Activated CD8-positive, alpha-beta memory T cell treated with anti-CD3 and anti-CD28 coated beads, Interleukin-2, amount 10 ng/mL, durations not matched to agents 7 days and 5 days (primary cell): ENCODE measurements around the gene FIZ1. TPM values are rescaled to one million over a fixed set of nuclear protein-coding genes. Genes with fewer than 3 reads are reported as not detected.

Experiments used
- ATAC-seq: fragments of 150-1000 bp; cut with Tn5 transposase; one replicate; pipeline ENCODE4 v1.10.0; 2021; ENCODE audit warnings: moderate library complexity
- CTCF ChIA-PET: fragments of 350-600 bp; sonication (Branson Sonifier 250); formaldehyde crosslinking; loops from one replicate; lab custom pipeline; 2021; ENCODE audit warnings: antibody characterized with exemption; lab: Charles Lee
- DNase-seq: peaks from one replicate; pipeline ENCODE4 v3.0.0-alpha.2; 2020
- H3K27ac Mint-ChIP-seq: one replicate; pipeline ENCODE4 v1.8.0; 2021; ENCODE audit warnings: mild to moderate bottlenecking, mixed read lengths
- H3K27me3 Mint-ChIP-seq: one replicate; pipeline ENCODE4 v1.8.0; 2021; ENCODE audit warnings: mixed read lengths
- H3K36me3 Mint-ChIP-seq: one replicate; pipeline ENCODE4 v1.8.0; 2021; ENCODE audit warnings: mild to moderate bottlenecking, mixed read lengths
- H3K4me1 Mint-ChIP-seq: one replicate; pipeline ENCODE4 v1.8.0; 2021; ENCODE audit warnings: mixed read lengths
- H3K4me3 Mint-ChIP-seq: one replicate; pipeline ENCODE4 v1.8.0; 2021; ENCODE audit warnings: mild to moderate bottlenecking, moderate library complexity, mixed read lengths
- H3K9me3 Mint-ChIP-seq: one replicate; pipeline ENCODE4 v1.8.0; 2022; ENCODE audit warnings: low read depth, mixed read lengths
- total RNA-seq, 2 experiments: library from RNA; stranded (reverse); gene quantifications; one replicate each; pipeline ENCODE4 v1.2.3, GENCODE V29; 2021

The FIZ1 gene
- total RNA-seq, 2 experiments from 2014 or later, result 13.0 to 15.7 TPM

- CTCF ChIA-PET, result interaction anchor here (0.8 kb wide), 1 partner anchor 89 kb away, joined by 3 read pairs; no protein-coding TSS in a partner anchor
- Mint-ChIP-seq H3K4me1 (no peaks in the 10 kb centered on the region), H3K27me3 (peaks cover 12% of the 10 kb centered on the region), H3K4me3 (no peak overlapping the region), H3K36me3 (no peaks in the 10 kb centered on the region), H3K27ac (no peak overlapping the region), H3K9me3 (no peaks in the 10 kb centered on the region)
- ATAC-seq (no peak), DNase-seq (no peak)
These were observed 55.3 kb downstream of the FIZ1 start for GRCh38 chr19:55544014-55544413.

- H3K27me3 Mint-ChIP-seq, result peaks cover 12% of the 10 kb centered on the region
- no peak overlapping the region for H3K4me3 Mint-ChIP-seq
- H3K36me3 Mint-ChIP-seq, result no peaks in the 10 kb centered on the region
- no peak for ATAC-seq
- H3K27ac Mint-ChIP-seq, result no peak overlapping the region
- DNase-seq, result no peak
- CTCF ChIA-PET, result no interaction called here
- H3K9me3 Mint-ChIP-seq, result no peaks in the 10 kb centered on the region
- no peaks in the 10 kb centered on the region for H3K4me1 Mint-ChIP-seq
These were observed 55.8 kb downstream of the FIZ1 start for GRCh38 chr19:55543567-55543966.

GRCh38 chr19:55542292-55542855 is 56.9 kb downstream of the FIZ1 start:
- no peaks in the 10 kb centered on the region for H3K36me3 Mint-ChIP-seq
- DNase-seq, result no peak
- peaks cover 4% of the 10 kb centered on the region for H3K27me3 Mint-ChIP-seq
- no peak overlapping the region for H3K27ac Mint-ChIP-seq
- H3K9me3 Mint-ChIP-seq, result no peaks in the 10 kb centered on the region
- CTCF ChIA-PET, result no interaction called here
- ATAC-seq, result no peak
- no peaks in the 10 kb centered on the region for H3K4me1 Mint-ChIP-seq
- no peak overlapping the region for H3K4me3 Mint-ChIP-seq

Other genes with a start within 250 kb of the FIZ1 start
- 1 to 10 TPM in 1 of 2 experiments, under 1 TPM in 1; 0.19 to 2.0 TPM for gene COX6B2, start 244.8 kb downstream of the FIZ1 start, total RNA-seq
- not detected for gene GARIN5B, start 236.3 kb downstream of the FIZ1 start, total RNA-seq
- under 1 TPM; 0.50 to 0.68 TPM for gene IL11, start 229.1 kb downstream of the FIZ1 start, total RNA-seq
- not detected for gene TMEM190, start 222.7 kb downstream of the FIZ1 start, total RNA-seq
- 10 to 100 TPM; 14.1 to 23.0 TPM for gene TMEM238, start 215.2 kb downstream of the FIZ1 start, total RNA-seq
- gene RPL28, start 213.6 kb downstream of the FIZ1 start, total RNA-seq, result 1,000 to 10,000 TPM; 2,244 to 2,759 TPM
- 100 to 1,000 TPM; 311 to 421 TPM for gene UBE2S, start 191.7 kb downstream of the FIZ1 start, total RNA-seq
- gene SHISA7, start 156.2 kb downstream of the FIZ1 start, total RNA-seq, result not detected
- gene ISOC2, start 137.9 kb downstream of the FIZ1 start, total RNA-seq, result 10 to 100 TPM; 28.2 to 35.7 TPM
- not detected for gene C19orf85, start 134.8 kb downstream of the FIZ1 start, total RNA-seq
- 1 to 10 TPM; 8.8 to 8.9 TPM for gene ZNF628, start 122.9 kb downstream of the FIZ1 start, total RNA-seq
- 10 to 100 TPM; 14.6 to 23.2 TPM for gene NAT14, start 114.3 kb downstream of the FIZ1 start, total RNA-seq
- under 1 TPM; 0.68 to 0.79 TPM for gene SSC5D, start 111.1 kb downstream of the FIZ1 start, total RNA-seq
- gene SBK2, start 62.4 kb downstream of the FIZ1 start, total RNA-seq, result not detected
- not detected for gene SBK3, start 54.0 kb downstream of the FIZ1 start, total RNA-seq
- gene ZNF579, start 18.7 kb downstream of the FIZ1 start, total RNA-seq, result 1 to 10 TPM; 5.6 to 7.5 TPM
- gene ZNF524, start 771 bp upstream of the FIZ1 start, total RNA-seq, result 10 to 100 TPM; 26.5 to 30.2 TPM
- 10 to 100 TPM; 14.4 to 16.7 TPM for gene ZNF865, start 6.1 kb upstream of the FIZ1 start, total RNA-seq
- 1 to 10 TPM; 5.1 to 7.3 TPM for gene ZNF784, start 25.0 kb upstream of the FIZ1 start, total RNA-seq
- gene ZNF580, start 41.5 kb upstream of the FIZ1 start, total RNA-seq, result 10 to 100 TPM; 33.1 to 33.7 TPM
- gene ZNF581, start 44.1 kb upstream of the FIZ1 start, total RNA-seq, result 10 to 100 TPM; 23.7 to 25.4 TPM
- 1 to 10 TPM; 5.9 TPM for gene CCDC106, start 48.7 kb upstream of the FIZ1 start, total RNA-seq
- 100 to 1,000 TPM; 284 to 324 TPM for gene U2AF2, start 55.5 kb upstream of the FIZ1 start, total RNA-seq
- gene EPN1, start 75.7 kb upstream of the FIZ1 start, total RNA-seq, result 10 to 100 TPM; 55.7 to 63.7 TPM
- not detected for gene NLRP9, start 138.9 kb upstream of the FIZ1 start, total RNA-seq
- gene RFPL4A, start 159.6 kb upstream of the FIZ1 start, total RNA-seq, result not detected
- not detected for gene RFPL4AL1, start 169.6 kb upstream of the FIZ1 start, total RNA-seq
- not detected for gene NLRP11, start 232.5 kb upstream of the FIZ1 start, total RNA-seq
- not detected for gene NLRP4, start 237.0 kb upstream of the FIZ1 start, total RNA-seq